Gastrocnemius medialis (tissue), 4 donors: ENCODE measurements around the gene ABCA13.

Experiments
- CTCF ChIP-seq, 5 experiments: fragments of 450-650 bp in 3 of 5; fragments of 200-600 bp in 2 of 5; sonication (generic) in 2 of 5; IDR thresholded peaks in 4 of 5; conservative IDR thresholded peaks in 1 of 5; 1 replicate in 4 of 5; 2 replicates in 1 of 5; pipeline ENCODE4 v1.5.1; 2016 to 2019; ENCODE audit warnings: antibody characterized with exemption in 5 of 5, mild to moderate bottlenecking in 3 of 5, moderate library complexity in 3 of 5
- POLR2A ChIP-seq, 2 donors: fragments of 450-650 bp; IDR thresholded peaks; one replicate each; pipeline ENCODE4 v1.6.1; 2017; ENCODE audit warnings: antibody characterized with exemption in 2 of 2, mild to moderate bottlenecking in 2 of 2, moderate library complexity in 2 of 2

- TF ChIP-seq CTCF (IDR thresholded peaks at IDR 0.05 in 4 of 5, conservative IDR thresholded peaks at IDR 0.05 in 1 of 5) (no peak), POLR2A (IDR thresholded peaks at IDR 0.05) (no peak)
Measured at GRCh38 chr7:48681006-48681405, 509.7 kb downstream of the ABCA13 start.
